NCI-H510A treated with DMSO at 0.1 percent for 48 hours (cell line): ENCODE data around the gene ACP2.
"Not testable (repeated sequence)": the region's sequence is repeated elsewhere in the genome, so short reads cannot be mapped to it uniquely, and the experiment has no call there.

Experiments
- DNase-seq: peaks from one replicate; lab custom pipeline; 2025; lab: John Stamatoyannopoulos, UW

ACP2 gene

GRCh38 chr11:47198161-47198560 lies 50.5 kb downstream of the ACP2 start:
- not testable (repeated sequence) for DNase-seq

- DNase-seq: no peak
Measured at GRCh38 chr11:47192111-47192510, 56.5 kb downstream of the ACP2 start.

DNA sequence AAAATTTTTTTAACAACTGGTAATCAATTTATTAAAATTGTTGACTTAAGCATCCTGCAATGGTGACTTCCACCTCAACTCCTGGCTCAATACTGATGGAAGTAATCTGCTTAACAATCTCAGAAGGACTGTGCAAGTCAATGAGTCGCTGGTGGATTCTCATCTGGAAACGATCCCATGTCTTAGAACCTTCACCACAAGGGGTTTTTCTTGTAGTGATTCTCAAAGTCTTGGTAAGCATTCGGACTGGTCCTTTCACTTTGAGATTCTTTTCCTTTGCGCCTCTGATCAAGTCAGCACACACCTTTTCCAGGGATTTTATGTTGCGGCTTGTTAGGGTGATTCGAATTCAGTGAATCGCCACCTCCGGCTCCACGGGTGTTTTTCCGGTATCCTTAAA lies 57.5 kb downstream of the ACP2 start:
- not testable (repeated sequence) for DNase-seq
